HG03139 (cell line): Measurements from ENCODE around the gene CENPN.

Experiments used
- ATAC-seq: cut with Tn5 transposase; IDR thresholded peaks from one replicate; pipeline ENCODE4 v1.9.1; 2021; ENCODE audit not compliant: unreplicated experiment

CENPN gene

GRCh38 chr16:81006813-81007695, at the start of gene CENPN, which contains the start of gene CMC2:
Gene CENPN, plus strand, starts transcription at chr16:81007214. Its CDS starts 4,726 bp downstream, at chr16:81011940.
Gene CMC2, minus strand, starts transcription at chr16:81006885. Its CDS starts 9,491 bp downstream, at chr16:80997394.
- peak; percentile 82 for ATAC-seq

GRCh38 chr16:80958284-80958683, 48.7 kb upstream of the CENPN start:
- ATAC-seq = no peak

GRCh38 chr16:80962879-80963278, 44.1 kb upstream of the CENPN start:
- ATAC-seq = no peak

- no peak for ATAC-seq
Measured at GRCh38 chr16:80964351-80964750, 42.7 kb upstream of the CENPN start.

- ATAC-seq = no peak
Measured at GRCh38 chr16:80966617-80967016, 40.4 kb upstream of the CENPN start.

- no peak for ATAC-seq
Measured at GRCh38 chr16:80968386-80969113, 38.5 kb upstream of the CENPN start.

- ATAC-seq = no peak
Measured at GRCh38 chr16:80969114-80969484, 37.9 kb upstream of the CENPN start.

- ATAC-seq = peak; percentile 71
Measured at GRCh38 chr16:80971819-80972218, 35.2 kb upstream of the CENPN start.

- ATAC-seq = no peak
Measured at GRCh38 chr16:80972611-80973010, 34.4 kb upstream of the CENPN start.

GRCh38 chr16:80973991-80974390, 33.0 kb upstream of the CENPN start:
- no peak for ATAC-seq

- ATAC-seq = no peak
Measured at GRCh38 chr16:80974649-80975376, 32.2 kb upstream of the CENPN start.

GRCh38 chr16:80976946-80977345, 30.1 kb upstream of the CENPN start:
- no peak for ATAC-seq

- no peak for ATAC-seq
Measured at GRCh38 chr16:80981103-80981502, 25.9 kb upstream of the CENPN start.

- ATAC-seq = no peak
Measured at GRCh38 chr16:80982646-80983045, 24.4 kb upstream of the CENPN start.

- ATAC-seq = no peak
Measured at GRCh38 chr16:80984124-80984892, 22.7 kb upstream of the CENPN start.

GRCh38 chr16:80985611-80986010, 21.4 kb upstream of the CENPN start:
- ATAC-seq = no peak

GRCh38 chr16:80986557-80986956, 20.5 kb upstream of the CENPN start:
- ATAC-seq = no peak

- ATAC-seq = no peak
Measured at GRCh38 chr16:80988756-80989155, 18.3 kb upstream of the CENPN start.

- no peak for ATAC-seq
Measured at GRCh38 chr16:80989801-80990200, 17.2 kb upstream of the CENPN start.

- ATAC-seq = no peak
Measured at GRCh38 chr16:80990577-80990976, 16.4 kb upstream of the CENPN start.

- ATAC-seq = no peak
Measured at GRCh38 chr16:80990978-80991377, 16.0 kb upstream of the CENPN start.
